PFSK-1 (cell line): Measurements from ENCODE around the gene ZNF32.

Source experiments
- FOXP2 ChIP-seq: optimal IDR thresholded peaks from 2 replicates; pipeline ENCODE3; 2011; ENCODE audit warnings: borderline replicate concordance, control low read depth, inconsistent platforms; ENCODE audit not compliant: insufficient read depth; ENCODE audit errors: extremely low read length, extremely low read depth
- POLR2AphosphoS5 ChIP-seq: IDR thresholded peaks from 2 replicates; pipeline ENCODE4 v1.6.1; 2012; ENCODE audit warnings: low read depth, mild to moderate bottlenecking, control low read depth, low read length, moderate library complexity
- SIN3A ChIP-seq: IDR thresholded peaks from 2 replicates; pipeline ENCODE4 v1.6.1; 2012; ENCODE audit warnings: mild to moderate bottlenecking, low read length, moderate library complexity, borderline replicate concordance; ENCODE audit not compliant: insufficient read depth
- TAF1 ChIP-seq: IDR thresholded peaks from 2 replicates; pipeline ENCODE4 v1.6.1; 2012; ENCODE audit warnings: low read length, control low read depth, borderline replicate concordance; ENCODE audit not compliant: insufficient read depth
- TF ChIP-seq, protein P1 (sequence below), 2 experiments: IDR thresholded peaks; 2 replicates each; pipeline versions ENCODE4 v1.6.1 to v1.8.0; 2011 to 2012; ENCODE audit warnings: low read depth in 2 of 2, low read length in 2 of 2, control low read depth in 1 of 2, inconsistent platforms in 1 of 2, mild to moderate bottlenecking in 1 of 2, moderate library complexity in 1 of 2; ENCODE audit not compliant: insufficient read depth in 1 of 2

The ZNF32 gene

DNA sequence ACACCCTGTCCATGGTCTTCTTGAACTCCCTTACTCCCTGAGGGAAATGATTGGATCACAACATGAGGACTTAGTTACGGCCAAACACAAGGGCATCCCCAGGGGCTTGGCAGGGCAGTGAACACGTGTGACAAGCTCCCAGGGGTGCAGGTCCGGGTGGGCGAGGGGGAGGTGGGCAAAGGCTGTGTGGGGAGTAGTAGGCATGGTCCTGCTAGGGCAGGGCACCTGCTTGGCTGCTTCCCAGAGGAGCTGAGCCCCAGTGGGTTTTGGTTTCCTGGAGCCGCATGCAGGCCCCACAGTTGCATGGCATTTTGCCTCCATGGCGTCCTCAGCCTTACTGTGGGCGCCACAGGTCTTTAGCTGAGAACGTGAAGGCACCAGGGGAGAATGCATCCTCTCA is 46.6 kb upstream of the ZNF32 start:
- TF ChIP-seq, protein P1, sequence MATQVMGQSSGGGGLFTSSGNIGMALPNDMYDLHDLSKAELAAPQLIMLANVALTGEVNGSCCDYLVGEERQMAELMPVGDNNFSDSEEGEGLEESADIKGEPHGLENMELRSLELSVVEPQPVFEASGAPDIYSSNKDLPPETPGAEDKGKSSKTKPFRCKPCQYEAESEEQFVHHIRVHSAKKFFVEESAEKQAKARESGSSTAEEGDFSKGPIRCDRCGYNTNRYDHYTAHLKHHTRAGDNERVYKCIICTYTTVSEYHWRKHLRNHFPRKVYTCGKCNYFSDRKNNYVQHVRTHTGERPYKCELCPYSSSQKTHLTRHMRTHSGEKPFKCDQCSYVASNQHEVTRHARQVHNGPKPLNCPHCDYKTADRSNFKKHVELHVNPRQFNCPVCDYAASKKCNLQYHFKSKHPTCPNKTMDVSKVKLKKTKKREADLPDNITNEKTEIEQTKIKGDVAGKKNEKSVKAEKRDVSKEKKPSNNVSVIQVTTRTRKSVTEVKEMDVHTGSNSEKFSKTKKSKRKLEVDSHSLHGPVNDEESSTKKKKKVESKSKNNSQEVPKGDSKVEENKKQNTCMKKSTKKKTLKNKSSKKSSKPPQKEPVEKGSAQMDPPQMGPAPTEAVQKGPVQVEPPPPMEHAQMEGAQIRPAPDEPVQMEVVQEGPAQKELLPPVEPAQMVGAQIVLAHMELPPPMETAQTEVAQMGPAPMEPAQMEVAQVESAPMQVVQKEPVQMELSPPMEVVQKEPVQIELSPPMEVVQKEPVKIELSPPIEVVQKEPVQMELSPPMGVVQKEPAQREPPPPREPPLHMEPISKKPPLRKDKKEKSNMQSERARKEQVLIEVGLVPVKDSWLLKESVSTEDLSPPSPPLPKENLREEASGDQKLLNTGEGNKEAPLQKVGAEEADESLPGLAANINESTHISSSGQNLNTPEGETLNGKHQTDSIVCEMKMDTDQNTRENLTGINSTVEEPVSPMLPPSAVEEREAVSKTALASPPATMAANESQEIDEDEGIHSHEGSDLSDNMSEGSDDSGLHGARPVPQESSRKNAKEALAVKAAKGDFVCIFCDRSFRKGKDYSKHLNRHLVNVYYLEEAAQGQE (IDR thresholded peaks at IDR 0.05; ENCODE audit: insufficient read depth in 1 of 2, low read depth in 2 of 2, low read length in 2 of 2), result no peak
- TF ChIP-seq TAF1 (no peak), POLR2AphosphoS5 (no peak), FOXP2 (no peak), SIN3A (no peak)

DNA sequence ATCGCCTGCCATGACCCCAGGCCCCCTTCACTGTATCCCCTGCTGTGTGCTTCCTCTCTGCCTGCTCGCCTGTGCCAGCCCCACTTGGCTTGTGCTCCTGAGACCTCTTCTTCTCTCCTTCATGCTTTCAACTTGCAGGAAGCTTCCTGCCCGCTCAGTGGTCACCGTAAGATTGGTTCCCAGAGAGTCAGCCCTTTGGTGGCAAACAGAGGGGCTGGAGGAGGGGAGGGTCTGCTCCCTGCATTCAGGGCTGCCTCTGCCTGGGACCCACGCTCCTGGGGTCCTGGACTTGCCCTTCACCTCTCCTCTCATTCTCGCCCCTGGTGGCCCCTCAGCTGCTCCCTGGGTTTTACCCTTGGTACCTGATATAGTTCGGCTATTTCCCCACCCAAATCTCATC is 45.8 kb upstream of the ZNF32 start:
- TF ChIP-seq POLR2AphosphoS5 (no peak), TAF1 (no peak), SIN3A (no peak), FOXP2 (no peak)
- TF ChIP-seq, protein P1 (IDR thresholded peaks at IDR 0.05; ENCODE audit: insufficient read depth in 1 of 2, low read depth in 2 of 2, low read length in 2 of 2), result no peak

DNA sequence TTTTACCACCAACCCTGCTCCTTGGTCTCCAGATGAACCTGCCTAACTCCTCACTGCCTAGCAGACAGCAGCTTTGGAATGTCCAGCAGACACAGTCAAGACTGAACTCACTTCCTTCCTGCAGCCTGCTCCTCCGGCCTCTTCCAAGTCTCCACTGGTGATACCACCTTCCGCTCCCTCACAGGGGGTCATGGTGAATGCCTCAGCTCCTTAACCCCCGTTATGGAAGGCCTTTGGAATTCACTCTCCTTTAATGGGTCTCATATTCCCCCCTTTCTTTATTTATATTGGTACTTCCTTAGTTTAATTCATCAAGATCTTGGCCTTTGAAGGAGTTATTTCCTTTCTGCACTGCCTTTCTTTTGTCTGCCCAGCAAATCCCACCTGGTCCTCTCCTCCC is 44.9 kb upstream of the ZNF32 start:
- TF ChIP-seq, protein P1 (IDR thresholded peaks at IDR 0.05; ENCODE audit: insufficient read depth in 1 of 2, low read depth in 2 of 2, low read length in 2 of 2), result no peak
- no peak for TF ChIP-seq TAF1
- TF ChIP-seq FOXP2, result no peak
- no peak for TF ChIP-seq SIN3A
- no peak for TF ChIP-seq POLR2AphosphoS5

DNA sequence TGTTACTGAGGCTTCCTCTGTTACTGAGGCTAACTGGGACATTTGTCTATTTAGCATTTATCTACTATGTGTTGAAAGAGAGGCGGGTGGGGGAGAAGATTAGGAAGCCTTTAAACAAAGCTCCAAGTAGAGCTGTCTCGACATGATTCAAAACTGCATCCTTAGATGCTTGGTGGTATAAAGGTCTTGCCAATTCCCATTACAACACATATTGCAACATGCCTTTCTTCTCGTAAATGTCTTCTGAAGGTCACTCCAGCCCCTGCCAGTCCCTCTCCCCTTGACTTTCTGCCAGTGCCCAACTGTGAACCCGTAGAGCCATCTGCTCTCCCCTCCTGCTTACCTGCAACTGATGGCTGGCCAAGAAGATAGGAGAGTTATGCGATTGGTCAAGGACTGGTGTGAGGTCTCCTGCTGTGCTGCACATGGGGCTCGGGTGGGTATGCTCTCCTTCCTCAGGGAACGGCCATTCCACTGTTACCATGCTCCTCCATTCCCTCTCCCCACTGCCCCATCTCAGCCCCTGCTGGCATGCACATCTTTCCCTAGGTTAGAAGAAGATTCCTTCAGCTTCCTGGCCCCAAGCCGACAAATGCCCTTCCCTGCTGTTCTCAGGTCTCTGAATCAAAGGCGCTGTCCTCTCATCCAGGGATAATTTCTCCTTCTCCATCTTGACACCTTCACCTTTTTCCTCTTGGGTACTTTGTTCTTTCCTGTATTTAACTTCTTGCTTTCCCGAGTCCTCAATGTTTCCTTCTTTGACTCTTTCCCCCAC is 43.6 kb upstream of the ZNF32 start:
- TF ChIP-seq SIN3A (no peak), TAF1 (no peak), POLR2AphosphoS5 (no peak), FOXP2 (no peak)
- TF ChIP-seq, protein P1 (IDR thresholded peaks at IDR 0.05; ENCODE audit: insufficient read depth in 1 of 2, low read depth in 2 of 2, low read length in 2 of 2), result no peak

DNA sequence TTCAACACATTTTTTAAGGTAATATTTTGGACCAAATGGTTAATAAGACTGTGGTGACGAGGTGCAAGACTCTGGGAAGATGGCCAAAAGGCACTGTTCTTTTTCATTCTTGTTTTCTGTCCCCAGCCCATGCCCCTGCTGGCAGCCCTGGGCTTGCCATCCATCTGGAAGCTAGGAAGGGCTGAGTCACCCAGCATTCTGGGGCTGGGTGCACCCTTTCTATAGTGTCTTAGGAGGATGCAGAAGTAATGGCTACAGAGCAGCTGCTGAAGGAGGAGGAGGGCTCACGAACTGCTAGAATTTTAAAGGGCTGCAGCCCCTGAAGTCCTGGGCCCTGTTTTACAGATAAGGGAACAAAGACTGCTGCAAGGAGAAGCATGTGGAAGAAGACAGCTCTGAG is 42.8 kb upstream of the ZNF32 start:
- no peak for TF ChIP-seq FOXP2
